Motor neuron (in vitro differentiated cells): Measurements from ENCODE around the gene JPH3. TPM values are rescaled to one million over a fixed set of nuclear protein-coding genes. Genes with fewer than 3 reads are reported as not detected.
A peak's percentile ranks its signal among the peaks of the same experiment; 100 is the strongest.

Experiments used
- ATAC-seq, 8 experiments: fragments of 200-7000 bp; cut with Tn5 transposase; replicated peaks in 6 of 8; 2 replicates each; pipeline ENCODE4 v1.8.0; 2021; ENCODE audit warnings: mild to moderate bottlenecking in 8 of 8, moderate library complexity in 8 of 8
- H3K27ac ChIP-seq, 2 donors: fragments of 250-450 bp; sonication (Bioruptor Pico); 2 replicates each; pipeline ENCODE4 v1.9.0; 2021; ENCODE audit warnings: antibody characterized with exemption in 2 of 2, mild to moderate bottlenecking in 2 of 2, moderate library complexity in 1 of 2
- H3K4me1 ChIP-seq, 2 donors: fragments of 250-450 bp; sonication (Bioruptor Pico); replicated peaks in 1 of 2; 2 replicates each; pipeline ENCODE4 v1.6.1; 2021; ENCODE audit warnings: antibody characterized with exemption in 2 of 2, mild to moderate bottlenecking in 2 of 2, moderate library complexity in 1 of 2
- H3K4me3 ChIP-seq, 5 donors: fragments of 250-450 bp; sonication (Bioruptor Pico); 2 replicates each; pipeline ENCODE4 v1.9.0; 2021; ENCODE audit warnings: antibody characterized with exemption in 5 of 5, mild to moderate bottlenecking in 5 of 5, moderate library complexity in 4 of 5
- WGBS, 10 experiments: fragments of 450-650 bp; shearing (Covaris generic); methylation state at CpG; one replicate each; pipeline ENCODE4 v1.0.0; 2022; 5-methylcytosine and 5-hydroxymethylcytosine counted together
- in situ Hi-C, 9 experiments: fragments of 400-800 bp; cut with MboI; loops; one replicate each; pipeline ENCODE4 v1.15.0; 2021; ENCODE audit warnings: low sequenced_read_pairs in 9 of 9, low pct_unique_long_range_greater_than_20kb in 2 of 9; ENCODE audit not compliant: unreplicated experiment in 9 of 9
- total RNA-seq, 8 experiments: library from RNA; unstranded; fragments of 300-600 nt; gene quantifications; 2 replicates each; pipeline versions ENCODE4 v1.2.3 to v1.2.4, GENCODE V29; 2022

JPH3 gene
- total RNA-seq, 8 experiments from 2014 or later, result 0.51 to 23.5 (median 12.8) TPM

GRCh38 chr16:87608400-87608985, 6.2 kb downstream of the JPH3 start:
- peak in 4 of 8 experiments; percentile 39 to 89 (median 89) for ATAC-seq
- WGBS, 10 experiments, result 0 to 90% (median 27%) methylated on average over 1 to 9 of the region's 20 CpGs; no CpG with 5 or more reads in 3 of the 10 experiments
- Histone ChIP-seq H3K4me3 (no peak overlapping the region), H3K27ac (no peak overlapping the region), H3K4me1 (peaks cover 10 to 12% of the 10 kb centered on the region in 2 donors)
- in situ Hi-C loops, result no loop called here

- Histone ChIP-seq H3K4me3 (no peak overlapping the region), H3K4me1 (peaks cover 6 to 11% of the 10 kb centered on the region in 2 donors), H3K27ac (no peak overlapping the region)
- in situ Hi-C loops, result no loop called here
- WGBS, 10 experiments, result 0 to 100% (median 72%) methylated on average over 1 to 7 of the region's 9 CpGs; no CpG with 5 or more reads in 3 of the 10 experiments
- no peak for ATAC-seq
These were observed 7.7 kb downstream of the JPH3 start for GRCh38 chr16:87610026-87610425.

DNA sequence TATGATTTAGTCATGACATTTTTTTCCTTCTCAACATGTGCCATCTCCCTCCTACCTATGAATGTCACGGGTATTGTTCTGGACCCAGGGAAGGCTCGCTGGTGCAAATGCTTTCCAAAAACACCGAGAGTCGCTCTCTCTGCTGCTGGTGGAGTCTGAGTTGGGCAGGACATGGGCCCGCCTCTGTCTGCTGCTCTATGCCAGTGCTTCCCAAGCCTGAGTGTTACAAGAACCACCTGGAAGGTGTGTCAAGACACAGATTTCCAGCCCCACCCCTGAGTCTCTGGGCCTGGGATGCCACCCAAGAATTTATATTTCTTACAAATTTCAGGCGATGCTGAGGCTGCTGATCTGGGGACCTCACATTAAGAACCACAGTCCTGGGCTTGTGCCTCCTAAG, 9.1 kb downstream of the JPH3 start:
- in situ Hi-C loops, result no loop called here
- 0 to 100% (median 68%) methylated on average over 1 to 3 of the region's 6 CpGs; no CpG with 5 or more reads in 6 of the 10 experiments for WGBS, 10 experiments
- no peak overlapping the region for H3K4me3 ChIP-seq
- H3K27ac ChIP-seq, result no peak overlapping the region
- no peak for ATAC-seq
- H3K4me1 ChIP-seq, result no peaks in the 10 kb centered on the region

DNA sequence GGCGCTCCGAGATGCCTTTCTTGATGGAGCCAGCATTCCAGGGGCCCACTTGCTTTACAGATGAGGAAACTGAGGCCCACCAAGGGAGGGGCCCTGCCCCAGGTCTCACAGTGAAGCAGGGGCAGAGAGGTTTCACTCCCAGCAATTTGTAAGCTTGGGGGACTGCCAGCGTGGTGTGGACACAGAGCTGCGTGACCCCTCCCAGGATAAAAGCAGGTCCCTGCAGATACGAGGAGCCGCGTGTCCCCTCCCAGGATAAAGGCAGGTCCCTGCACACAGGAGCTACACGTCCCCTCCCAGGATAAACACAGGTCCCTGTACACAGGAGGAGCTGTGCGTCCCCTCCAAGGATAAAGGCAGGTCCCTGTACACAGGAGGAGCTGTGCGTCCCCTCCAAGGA, 11.7 kb downstream of the JPH3 start:
- WGBS, 10 experiments, result 0 to 100% (median 91%) methylated on average over 1 to 5 of the region's 10 CpGs; no CpG with 5 or more reads in 2 of the 10 experiments

DNA sequence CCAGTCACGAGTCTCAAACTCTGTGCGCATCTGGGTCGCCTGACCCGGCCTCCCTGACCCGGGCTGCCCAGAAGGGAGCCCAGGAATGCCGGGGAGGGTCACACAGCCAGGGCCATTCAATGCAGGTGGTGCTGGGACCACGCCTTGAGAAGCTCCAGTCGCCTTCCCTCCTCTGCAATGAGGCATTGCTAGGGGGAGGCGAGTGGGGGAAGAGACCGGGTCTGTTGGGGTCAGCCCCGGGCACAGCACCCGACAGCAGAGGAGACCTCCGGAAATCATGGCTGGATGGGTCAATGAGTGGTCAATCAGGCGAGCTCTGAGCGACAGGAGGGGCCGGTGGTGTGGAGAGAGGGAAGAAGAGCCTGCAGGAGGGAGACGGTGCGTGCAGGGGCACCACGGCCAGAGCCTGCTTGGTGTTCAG, 13.3 kb downstream of the JPH3 start:
- WGBS, 10 experiments, result 87 to 100% (median 93%) methylated on average over 1 to 3 of the region's 19 CpGs; no CpG with 5 or more reads in 5 of the 10 experiments
- H3K27ac ChIP-seq, result no peak overlapping the region
- H3K4me3 ChIP-seq, result no peak overlapping the region
- H3K4me1 ChIP-seq, result no peaks in the 10 kb centered on the region
- no peak for ATAC-seq
- in situ Hi-C loops, result no loop called here

More for the DNA sequence above, 11.7 kb downstream of the JPH3 start:
- Histone ChIP-seq H3K4me3 (no peak overlapping the region), H3K27ac (no peak overlapping the region), H3K4me1 (no peaks in the 10 kb centered on the region)
- ATAC-seq, result no peak
- in situ Hi-C loops, result no loop called here

DNA sequence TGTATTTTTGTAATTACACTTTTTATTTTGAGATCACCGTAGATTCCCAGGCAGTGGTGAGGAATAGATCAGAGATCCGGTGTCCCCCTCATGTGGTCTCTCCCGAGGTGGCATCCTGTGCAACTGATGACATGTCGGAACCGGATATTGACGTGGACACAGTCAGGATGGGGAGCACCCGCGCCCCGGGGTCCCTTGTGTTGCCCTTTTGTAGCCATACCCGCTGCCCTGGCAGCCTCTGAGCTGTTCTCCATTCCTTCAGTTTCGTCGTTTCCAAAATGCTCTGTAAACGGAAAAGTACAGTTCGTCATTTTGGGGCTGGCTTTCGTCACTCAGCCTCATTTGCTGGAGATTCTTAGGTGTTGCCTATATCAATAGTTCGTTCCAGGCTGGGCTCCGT, 14.2 kb downstream of the JPH3 start:
- 0 to 100% (median 83%) methylated on average over 1 to 15 of the region's 17 CpGs; no CpG with 5 or more reads in 3 of the 10 experiments for WGBS, 10 experiments
- no peak for ATAC-seq
- no peaks in the 10 kb centered on the region for H3K4me1 ChIP-seq
- H3K27ac ChIP-seq, result no peak overlapping the region
- no peak overlapping the region for H3K4me3 ChIP-seq
- in situ Hi-C loops, result no loop called here

DNA sequence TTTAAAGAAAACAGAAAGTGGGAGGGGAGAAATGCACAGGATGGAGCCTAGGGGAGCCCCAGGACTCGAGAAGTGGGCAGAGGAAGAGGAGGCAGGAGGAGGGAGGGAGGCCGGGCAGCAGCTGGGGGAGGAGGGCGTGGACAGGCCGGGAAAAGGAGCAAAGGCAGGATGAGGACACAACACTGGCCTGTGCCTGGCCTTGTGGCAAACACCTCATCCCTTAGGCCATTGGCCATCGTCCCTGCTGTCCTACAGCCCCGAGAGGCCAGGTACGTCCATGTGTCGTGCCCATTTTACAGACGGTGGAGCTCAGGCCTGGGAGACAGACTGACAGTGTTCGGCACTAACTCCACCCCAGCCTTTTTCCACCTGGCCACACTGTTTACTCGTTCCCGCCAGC, 15.9 kb downstream of the JPH3 start:
- ATAC-seq, result no peak
- in situ Hi-C loops, result no loop called here
- H3K27ac ChIP-seq, result no peak overlapping the region
- 17 to 92% (median 66%) methylated on average over 1 to 4 of the region's 12 CpGs; no CpG with 5 or more reads in 5 of the 10 experiments for WGBS, 10 experiments
- no peaks in the 10 kb centered on the region for H3K4me1 ChIP-seq
- no peak overlapping the region for H3K4me3 ChIP-seq

DNA sequence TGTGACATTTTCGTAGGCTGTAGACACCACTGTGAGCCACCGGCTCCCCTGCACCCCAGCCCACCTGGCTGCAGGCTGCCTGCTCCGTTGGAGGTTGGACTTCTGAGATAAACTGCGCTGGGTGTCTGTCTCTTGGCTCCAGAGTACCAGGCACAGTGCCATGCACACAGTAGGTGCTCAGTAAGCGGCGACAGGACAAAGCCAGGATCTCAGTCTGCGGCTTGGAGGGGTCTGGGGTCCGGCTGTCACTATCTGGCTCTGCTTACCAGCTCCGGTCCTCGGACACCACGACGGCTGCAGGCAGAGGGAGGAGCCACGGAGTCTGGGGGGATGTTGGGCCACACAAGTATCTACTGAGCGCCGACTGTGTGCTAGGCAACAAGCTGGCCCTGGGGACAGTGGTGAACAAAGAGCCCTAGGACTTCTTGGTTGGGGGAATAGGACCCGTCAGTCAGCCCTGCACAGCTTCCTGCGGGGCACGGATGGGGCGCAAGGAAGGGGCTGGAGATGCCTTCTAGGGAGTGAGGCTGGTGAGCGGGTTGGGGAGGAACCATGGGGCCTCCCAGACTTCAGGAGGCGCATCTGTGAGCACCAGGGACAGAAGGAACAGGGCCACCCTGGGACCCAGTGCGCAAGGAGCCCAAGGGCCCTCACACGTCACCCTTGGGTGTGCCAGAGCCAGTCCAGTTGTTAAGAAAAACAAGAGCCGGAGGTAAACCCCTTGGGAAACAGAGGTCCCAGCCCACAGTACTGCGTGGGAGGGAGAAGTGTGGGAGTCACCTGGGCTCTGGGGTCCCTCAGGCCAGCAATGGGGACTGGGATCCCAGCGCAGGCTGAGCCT, 17.3 kb downstream of the JPH3 start:
- peak in 1 of 8 experiments; percentile 22 for ATAC-seq
- WGBS, 10 experiments, result 17 to 80% (median 52%) methylated on average over 2 to 15 of the region's 26 CpGs; no CpG with 5 or more reads in 4 of the 10 experiments
- in situ Hi-C loops, result no loop called here

DNA sequence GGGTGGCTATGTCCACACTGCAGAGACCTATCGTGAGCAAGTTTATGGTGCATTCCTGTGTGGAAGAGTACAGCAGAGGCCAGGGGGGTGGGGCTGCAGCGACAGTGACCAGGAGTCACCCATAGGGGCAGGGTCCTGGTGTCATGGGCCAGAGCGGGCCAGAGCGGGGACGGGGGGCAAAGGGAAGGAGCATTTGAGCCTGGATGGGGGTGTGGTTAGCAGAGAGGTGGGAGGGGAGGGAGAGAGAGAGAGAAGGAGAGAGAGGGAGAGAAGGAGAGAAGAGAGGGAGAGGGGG, 17.8 kb downstream of the JPH3 start:
- in situ Hi-C loops, result no loop called here
- peak in 1 of 8 experiments; percentile 17 for ATAC-seq

More for the DNA sequence above, 17.3 kb downstream of the JPH3 start:
- Histone ChIP-seq H3K27ac (no peak overlapping the region), H3K4me1 (no peaks in the 10 kb centered on the region), H3K4me3 (no peak overlapping the region)

DNA sequence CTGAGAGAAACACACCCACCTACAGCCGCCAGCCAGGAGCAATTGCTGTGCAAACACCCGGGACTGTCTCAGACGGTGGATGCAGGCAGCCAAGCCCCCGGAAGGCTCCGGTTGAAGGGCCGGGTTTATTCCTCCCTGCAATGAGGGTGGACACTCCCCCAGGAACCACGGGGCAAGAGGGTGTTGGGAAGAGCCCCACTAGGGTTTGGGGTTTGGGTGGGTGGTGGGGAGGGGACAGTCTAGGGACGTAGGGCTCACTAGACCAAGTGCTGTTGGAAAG, 19.2 kb downstream of the JPH3 start:
- Histone ChIP-seq H3K4me1 (no peaks in the 10 kb centered on the region), H3K27ac (no peak overlapping the region), H3K4me3 (no peak overlapping the region)
- in situ Hi-C loops, result no loop called here
- 48% methylated on average over 5 of the region's 8 CpGs; no CpG with 5 or more reads in 9 of the 10 experiments for WGBS, 10 experiments
- peak in 1 of 8 experiments; percentile 25 for ATAC-seq

More for the DNA sequence above, 17.8 kb downstream of the JPH3 start:
- WGBS, 10 experiments, result no CpG with 5 or more reads among the region's 5 CpGs
- no peaks in the 10 kb centered on the region for H3K4me1 ChIP-seq
- no peak overlapping the region for H3K27ac ChIP-seq
- no peak overlapping the region for H3K4me3 ChIP-seq

DNA sequence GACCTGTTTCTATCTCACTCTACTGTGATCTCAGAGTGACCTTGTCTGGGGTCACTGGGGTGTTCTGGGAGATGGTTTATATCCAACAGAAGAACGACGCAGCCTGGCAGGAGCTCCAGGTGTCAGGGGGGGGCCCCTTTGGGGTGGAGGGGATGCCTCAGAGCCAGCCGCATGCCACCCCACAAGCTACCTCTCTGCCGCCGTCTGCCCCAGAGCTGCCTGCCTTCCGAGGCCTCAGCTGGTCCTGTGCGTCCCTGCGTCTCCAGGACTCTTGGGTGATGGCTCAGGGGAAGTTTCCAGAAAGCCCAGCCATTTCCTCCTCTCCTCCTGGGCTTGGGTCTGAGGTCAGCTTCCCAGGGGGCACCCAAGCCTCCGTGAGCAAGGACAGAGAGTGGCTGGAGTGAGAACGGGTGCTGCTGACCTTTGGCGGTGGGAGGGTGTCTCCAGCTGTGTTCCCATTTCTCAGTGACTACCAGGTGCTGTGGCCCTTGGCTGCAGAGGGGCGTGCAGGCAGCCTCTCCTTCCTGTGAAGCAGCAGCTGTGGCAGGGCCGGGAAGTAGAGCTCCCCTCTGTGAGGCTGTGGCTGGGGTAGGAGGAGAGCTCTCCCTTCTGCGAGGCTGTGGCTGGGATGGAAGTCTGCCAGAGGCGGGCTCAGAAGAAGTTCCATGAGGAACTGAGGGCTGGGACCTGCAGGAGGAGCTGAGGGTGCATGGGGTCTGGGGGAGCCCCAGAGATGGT, 19.8 kb downstream of the JPH3 start:
- in situ Hi-C loops, result no loop called here
- no peak overlapping the region for H3K4me3 ChIP-seq
- ATAC-seq, result no peak
- H3K27ac ChIP-seq, result no peak overlapping the region
- H3K4me1 ChIP-seq, result no peaks in the 10 kb centered on the region
- 31% methylated on average over 3 of the region's 15 CpGs; no CpG with 5 or more reads in 9 of the 10 experiments for WGBS, 10 experiments

DNA sequence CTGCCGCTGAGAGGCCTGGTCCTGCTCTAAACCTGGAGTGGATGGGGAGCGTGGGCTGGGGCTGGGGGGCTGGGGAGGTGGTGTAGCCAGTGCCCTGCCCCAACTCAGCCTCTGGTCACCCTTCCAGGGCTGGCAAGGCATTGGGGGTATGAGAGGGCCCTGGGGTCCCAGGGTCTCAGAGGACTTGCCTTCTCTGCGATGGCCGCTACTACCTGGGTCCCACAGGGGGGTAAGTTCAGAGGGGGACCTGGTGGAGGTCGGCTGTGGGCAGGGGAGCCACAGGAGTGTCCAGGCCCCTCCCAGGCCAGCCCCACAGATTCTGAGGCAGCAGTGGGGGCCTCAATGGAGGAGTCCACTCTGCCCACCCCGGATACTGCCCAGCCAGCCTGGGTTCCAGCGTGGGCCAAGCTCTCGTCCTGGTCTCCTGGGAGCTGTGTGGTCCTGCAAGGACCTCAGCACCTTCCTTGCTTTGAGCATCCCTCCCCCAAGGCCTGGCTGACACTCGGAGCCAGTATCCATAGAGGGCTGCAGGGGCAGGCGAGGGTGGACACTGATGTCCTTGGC, 20.5 kb downstream of the JPH3 start:
- in situ Hi-C loops, result no loop called here
- Histone ChIP-seq H3K27ac (no peak overlapping the region), H3K4me3 (no peak overlapping the region), H3K4me1 (no peaks in the 10 kb centered on the region)
- WGBS, 10 experiments, result 67 to 83% methylated on average over 1 to 2 of the region's 10 CpGs; no CpG with 5 or more reads in 8 of the 10 experiments
- no peak for ATAC-seq
